Activated naive CD4-positive, alpha-beta T cell treated with Interleukin-2 at 50 U/mL for 16 hours (primary cell): ENCODE measurements around the gene ABCC3.
"Not testable (repeated sequence)": the region's sequence is repeated elsewhere in the genome, so short reads cannot be mapped to it uniquely, and the experiment has no call there.

Experiments
- DNase-seq: peaks from one replicate; pipeline ENCODE4 v3.0.0-alpha.2; 2020

Gene ABCC3

DNA sequence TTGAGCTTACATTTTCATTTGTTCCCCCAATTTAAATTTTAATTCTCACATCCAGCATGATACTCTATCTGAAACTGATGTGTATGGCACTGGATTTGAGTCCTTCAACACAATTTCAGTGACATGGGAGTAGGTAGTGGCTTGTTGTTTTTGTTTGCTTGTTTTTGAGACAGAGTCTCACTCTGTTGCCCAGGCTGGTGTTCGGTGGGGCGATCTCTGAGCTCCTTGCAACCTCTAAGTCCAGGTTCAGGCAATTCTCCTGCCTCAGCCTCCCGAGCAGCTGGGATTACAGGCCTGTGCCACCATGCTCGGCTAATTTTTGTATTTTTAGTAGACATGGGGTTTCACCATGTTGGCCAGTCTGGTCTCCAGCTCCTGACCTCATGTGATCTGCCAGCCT lies 74.4 kb downstream of the ABCC3 start:
- not testable (repeated sequence) for DNase-seq

DNA sequence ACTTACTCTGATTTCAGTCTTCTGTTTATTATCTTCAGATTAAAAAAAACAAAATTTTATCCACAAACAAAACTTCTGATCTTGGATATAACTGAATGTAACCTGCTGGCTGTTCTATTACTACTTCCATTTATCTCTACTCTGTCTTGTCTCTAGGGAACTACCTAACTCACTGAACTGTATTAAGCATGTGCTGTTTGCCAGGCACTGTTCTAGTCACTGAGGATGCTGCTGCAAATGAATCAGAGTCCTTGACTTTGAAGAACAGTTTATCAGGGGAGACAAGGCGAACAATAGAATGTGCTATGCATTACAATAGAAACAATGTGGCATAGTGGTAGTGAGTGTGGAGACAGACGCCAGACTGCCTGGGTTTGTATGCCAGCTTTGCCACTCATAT lies 75.3 kb downstream of the ABCC3 start:
- DNase-seq = no peak

DNA sequence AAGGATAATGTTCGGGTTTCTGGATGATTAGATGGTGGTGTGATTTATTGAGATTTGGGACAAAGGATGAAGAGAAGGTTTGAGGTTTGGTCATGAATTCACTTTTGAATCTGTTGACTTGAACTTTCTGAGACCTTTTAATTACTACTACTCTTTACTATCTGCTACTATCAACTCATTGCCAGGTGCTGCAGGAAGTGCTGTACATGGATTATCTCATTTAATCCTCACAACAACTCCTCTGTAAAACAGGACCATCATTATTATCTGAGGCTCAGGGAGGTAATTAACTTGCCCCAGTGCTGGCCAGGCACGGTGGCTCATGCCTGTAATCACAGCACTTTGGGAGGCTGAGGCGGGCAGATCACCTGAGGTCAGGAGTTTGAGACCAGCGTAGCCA lies 76.0 kb downstream of the ABCC3 start:
- no peak for DNase-seq

DNA sequence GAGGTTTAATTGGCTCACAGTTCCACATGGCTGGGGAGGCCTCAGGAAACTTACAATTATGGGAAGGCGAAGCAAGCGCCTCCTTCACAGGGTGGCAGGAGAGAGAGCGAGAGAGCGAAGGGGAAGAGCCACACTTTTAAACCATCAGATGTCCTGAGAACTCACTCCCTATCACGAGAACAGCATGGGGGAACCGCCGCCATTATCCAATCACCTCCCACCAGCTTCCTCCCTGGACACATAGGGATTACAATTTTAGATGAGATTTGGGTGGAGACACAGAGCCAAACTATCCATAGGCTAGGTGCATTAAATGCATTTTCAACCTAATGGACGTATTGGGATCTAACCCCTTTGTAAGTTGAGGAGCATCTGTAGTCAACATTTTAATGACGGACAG lies 78.0 kb downstream of the ABCC3 start:
- DNase-seq = no peak

GRCh38 chr17:50715471-50715870 lies 80.8 kb downstream of the ABCC3 start:
- DNase-seq = no peak

DNA sequence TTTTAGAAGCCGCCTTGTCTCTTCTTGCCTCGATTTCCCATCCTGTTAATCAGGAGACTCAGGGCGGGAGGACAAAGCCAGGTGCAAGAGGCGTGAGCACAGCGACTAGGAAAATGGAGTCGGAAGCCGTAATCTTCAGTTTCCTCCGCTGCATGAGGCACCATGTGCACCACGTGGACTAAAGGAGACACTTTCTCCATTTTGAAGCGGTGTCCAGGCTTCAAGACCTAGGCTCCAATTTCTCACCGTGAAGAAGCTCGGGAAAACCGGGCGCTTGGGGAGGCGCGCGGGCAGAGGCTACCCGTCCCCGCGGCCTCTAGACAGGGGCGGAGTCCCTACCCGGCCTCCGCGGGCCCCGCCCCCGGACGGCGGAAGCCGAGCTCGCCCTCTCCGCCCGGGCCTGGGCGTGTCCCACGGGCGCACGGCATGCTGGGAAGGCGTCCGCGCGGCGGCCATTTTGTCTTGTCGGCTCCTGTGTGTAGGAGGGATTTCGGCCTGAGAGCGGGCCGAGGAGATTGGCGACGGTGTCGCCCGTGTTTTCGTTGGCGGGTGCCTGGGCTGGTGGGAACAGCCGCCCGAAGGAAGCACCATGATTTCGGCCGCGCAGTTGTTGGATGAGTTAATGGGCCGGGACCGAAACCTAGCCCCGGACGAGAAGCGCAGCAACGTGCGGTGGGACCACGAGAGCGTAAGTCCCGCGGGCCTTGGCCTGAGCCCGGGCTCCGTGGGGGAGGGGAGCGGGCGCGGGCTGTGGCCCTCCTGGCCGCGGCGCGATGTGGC lies 84.7 kb downstream of the ABCC3 start, which contains the start of gene LUC7L3:
TSS of gene LUC7L3 (plus strand) at position 460 of the 780 bp plus-strand sequence. CDS start at position 590, 130 bp downstream.
- peak; percentile 95 for DNase-seq

GRCh38 chr17:50719924-50720794 lies 85.5 kb downstream of the ABCC3 start:
- no peak for DNase-seq

DNA sequence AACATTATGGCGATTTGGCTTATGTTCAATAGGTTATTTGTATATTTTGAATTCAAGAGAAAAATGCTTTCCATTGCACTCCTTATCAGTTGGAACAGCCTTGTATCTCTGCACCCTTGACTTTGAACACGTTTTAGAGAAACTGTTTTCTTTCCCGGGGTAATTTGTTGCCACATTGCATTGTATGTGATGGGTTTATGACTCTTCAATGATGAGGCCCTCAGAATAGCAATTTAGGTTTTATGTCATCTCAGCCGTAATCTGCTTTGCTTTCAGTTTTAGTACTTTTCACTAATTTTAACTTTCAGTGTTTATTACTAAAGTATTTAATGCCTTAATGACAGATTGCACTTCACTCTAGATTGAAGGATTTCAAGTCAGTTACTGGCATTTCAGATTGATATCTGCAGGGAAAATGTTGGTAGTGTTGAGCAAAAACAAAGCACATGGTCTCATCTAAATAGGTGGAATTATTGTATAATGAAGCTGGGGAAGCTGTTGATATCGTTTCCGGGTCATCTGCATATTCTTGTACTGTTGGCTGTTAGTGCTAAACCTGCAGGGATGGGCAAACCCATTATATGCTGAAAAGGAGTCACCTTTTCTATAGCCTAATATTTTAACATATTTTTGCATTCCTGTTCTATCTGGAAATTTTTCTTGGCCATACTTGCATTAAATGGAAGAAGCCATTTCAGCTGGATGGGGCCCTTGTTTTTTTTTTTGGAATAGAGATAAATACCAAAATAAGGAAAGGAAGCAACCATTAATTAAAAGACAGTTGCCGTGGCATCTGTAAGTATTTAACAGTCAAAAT lies 86.7 kb downstream of the ABCC3 start:
- DNase-seq = no peak

DNA sequence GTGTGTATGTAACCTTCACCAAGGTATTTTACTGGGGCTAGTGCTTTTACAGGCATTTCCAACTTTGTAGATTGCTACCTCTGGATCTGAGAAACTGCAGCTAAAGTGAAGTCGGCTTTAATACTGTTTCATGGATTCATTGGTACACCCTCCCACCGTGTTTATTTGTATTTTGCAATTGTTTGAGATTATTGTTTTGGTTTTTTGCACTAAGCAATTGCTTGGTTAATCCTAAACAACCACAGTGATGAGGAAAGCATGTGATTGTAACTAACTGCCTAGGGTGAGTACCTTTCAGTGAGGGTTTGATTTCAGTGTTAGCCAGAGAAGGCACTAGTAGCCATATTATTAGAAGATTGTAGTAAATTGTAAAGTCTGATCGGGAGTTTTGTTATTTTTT lies 88.1 kb downstream of the ABCC3 start:
- DNase-seq = no peak

GRCh38 chr17:50724622-50725021 lies 89.9 kb downstream of the ABCC3 start:
- DNase-seq = not testable (repeated sequence)

GRCh38 chr17:50725769-50726655 lies 91.3 kb downstream of the ABCC3 start:
- DNase-seq = no peak

DNA sequence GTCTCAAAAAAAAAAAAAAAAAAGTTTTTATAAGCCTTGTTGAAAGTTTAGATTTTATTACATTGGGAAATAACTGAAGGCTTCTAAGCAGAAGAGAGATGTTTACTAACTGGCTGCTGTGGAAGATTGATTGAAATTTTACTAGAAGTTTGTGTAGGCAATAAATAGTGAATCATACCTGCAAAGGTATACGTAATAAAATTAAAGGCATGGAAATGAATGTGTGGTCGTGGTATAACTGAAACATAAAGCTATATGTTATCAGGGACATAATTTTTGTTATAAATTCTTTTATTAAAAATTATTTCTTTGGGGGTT lies 93.4 kb downstream of the ABCC3 start:
- no peak for DNase-seq

DNA sequence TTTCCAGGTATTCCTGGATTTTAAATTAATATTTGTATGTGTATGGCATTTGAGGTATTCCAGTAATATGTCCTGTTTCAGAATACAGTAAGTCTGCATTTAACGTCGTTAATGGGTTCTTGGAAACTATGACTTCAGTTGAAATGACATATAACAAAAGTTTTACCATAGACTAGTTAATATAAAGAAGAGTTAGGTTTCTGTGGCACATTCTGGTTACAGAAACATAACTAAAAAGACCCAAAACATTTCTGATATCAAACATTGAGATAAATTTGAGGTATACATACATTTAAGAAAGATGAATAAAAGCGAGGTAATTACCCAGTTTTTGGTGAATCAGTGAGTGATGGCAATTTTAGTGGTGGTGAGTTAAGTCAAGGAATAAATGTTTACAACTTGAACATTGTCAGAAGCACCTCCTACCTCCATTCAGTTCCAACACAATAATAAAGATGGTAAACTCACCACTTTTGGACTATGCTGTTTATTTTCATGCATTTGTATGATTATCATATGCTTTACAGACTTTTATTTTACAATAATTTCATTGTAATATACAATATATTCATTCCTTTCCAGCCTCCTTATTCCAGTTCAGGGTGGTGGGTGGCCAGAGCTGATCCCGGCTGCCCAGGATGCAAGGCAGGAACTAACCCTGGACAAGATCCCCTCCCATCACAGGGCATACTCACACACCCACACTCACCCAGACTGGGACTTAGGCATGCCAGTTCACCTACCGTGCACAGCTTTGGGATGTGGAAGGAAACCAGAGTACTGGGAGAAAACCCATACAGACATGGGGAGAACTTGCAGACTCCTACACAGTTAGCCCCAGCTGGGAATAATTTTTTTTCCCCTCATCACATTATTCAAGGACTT lies 94.4 kb downstream of the ABCC3 start:
- DNase-seq = no peak

DNA sequence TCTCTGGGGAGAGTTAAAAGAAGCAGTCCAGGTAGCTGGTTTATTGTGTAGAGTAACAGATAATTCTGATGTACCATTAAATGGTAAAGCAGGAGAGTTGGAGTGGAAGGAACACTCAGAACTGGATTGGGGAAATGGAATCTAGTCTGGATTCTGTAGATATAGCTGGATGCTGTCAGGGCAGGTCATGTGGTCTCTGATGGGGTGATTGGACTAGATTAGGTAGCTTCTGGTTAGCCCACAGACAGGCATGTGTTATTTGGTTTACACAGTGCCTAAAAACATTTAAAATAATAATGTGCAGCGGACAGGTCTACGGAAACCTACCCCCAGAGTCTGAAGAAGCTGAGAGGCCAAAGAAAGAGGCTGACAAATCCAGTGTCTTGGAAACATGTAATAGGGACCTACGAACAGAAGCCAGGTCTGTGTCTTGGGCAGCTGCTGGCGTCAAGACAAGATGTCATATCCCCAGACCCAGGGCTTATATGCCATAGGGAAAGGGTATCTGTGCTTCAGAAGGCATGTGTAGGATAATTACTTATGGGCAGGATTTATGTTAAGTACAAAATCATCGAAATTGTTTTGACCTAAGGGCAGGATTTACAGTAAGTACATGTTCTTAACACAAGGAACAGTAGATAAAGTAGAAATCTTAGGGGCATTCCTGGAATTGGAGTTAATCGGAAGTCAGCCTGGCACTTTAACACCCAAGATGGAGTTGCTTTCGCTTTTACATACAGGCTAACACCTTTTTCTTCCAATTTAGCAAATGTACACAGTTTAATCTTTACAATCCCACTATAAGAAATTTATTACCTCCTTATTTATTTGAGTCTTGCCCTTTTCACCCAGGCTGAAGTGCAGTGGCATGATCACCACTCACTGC lies 97.1 kb downstream of the ABCC3 start:
- DNase-seq = no peak

- DNase-seq = no peak
These were observed 100.6 kb downstream of the ABCC3 start for GRCh38 chr17:50735287-50735686.

DNA sequence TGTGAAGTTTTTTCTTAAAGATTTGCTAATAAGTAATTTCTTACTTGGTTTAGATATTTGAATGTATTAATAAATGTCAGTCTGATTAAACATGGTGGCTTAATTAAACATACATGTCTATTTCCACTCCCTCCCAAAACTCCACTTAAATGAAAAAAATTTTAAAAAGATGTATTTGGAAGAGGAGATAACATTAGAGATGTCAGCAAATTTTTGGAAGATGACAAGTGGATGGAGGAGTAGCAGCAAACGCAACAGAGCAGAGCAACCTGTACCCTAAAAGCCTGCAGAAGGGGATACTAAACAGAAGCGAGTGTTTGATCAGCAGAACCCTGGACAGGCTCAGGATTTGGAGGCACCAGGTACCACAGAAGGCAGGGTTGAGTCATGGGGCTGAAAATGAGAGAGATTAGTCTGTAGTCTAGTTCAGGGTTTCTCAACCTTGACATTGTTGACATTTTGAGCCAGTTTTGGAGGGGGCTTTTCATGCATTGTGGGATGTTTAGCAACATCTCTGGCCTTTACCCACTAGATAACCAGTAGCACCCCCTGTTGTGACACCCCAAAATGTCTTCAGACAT lies 102.5 kb downstream of the ABCC3 start:
- DNase-seq = no peak

- DNase-seq = no peak
These were observed 104.4 kb downstream of the ABCC3 start for GRCh38 chr17:50739098-50739497.
